AG08395 (cell line): Measurements from ENCODE around the gene TMA7B.
"Not testable (repeated sequence)": the region's sequence is repeated elsewhere in the genome, so short reads cannot be mapped to it uniquely, and the experiment has no call there.

ENCODE experiments used
- DNase-seq: peaks from one replicate; pipeline ENCODE4 v3.0.0; 2012; ENCODE audit warnings: mixed read lengths, low spot score

Gene TMA7B

GRCh38 chr22:39984746-39985145 lies 24.5 kb downstream of the TMA7B start:
- no peak for DNase-seq

GRCh38 chr22:39985383-39986035 lies 25.3 kb downstream of the TMA7B start:
- DNase-seq: no peak

GRCh38 chr22:39988386-39989114 lies 28.4 kb downstream of the TMA7B start:
- DNase-seq: no peak

GRCh38 chr22:39989633-39990032 lies 29.4 kb downstream of the TMA7B start:
- DNase-seq: no peak

GRCh38 chr22:39990686-39991085 lies 30.5 kb downstream of the TMA7B start:
- DNase-seq: no peak

- no peak for DNase-seq
Measured at GRCh38 chr22:39991159-39991860, 31.1 kb downstream of the TMA7B start.

GRCh38 chr22:39992088-39992826 lies 32.1 kb downstream of the TMA7B start:
- no peak for DNase-seq

GRCh38 chr22:39992894-39993293 lies 32.7 kb downstream of the TMA7B start:
- DNase-seq: not testable (repeated sequence)

- no peak for DNase-seq
Measured at GRCh38 chr22:39994041-39994565, 33.9 kb downstream of the TMA7B start.

GRCh38 chr22:39994566-39995392 lies 34.6 kb downstream of the TMA7B start, which contains the start of gene FAM83F:
TSS of gene FAM83F (plus strand) at chr22:39994954. CDS start at chr22:39995043, 89 bp downstream.
- no peak for DNase-seq

- DNase-seq: no peak
Measured at GRCh38 chr22:39995393-39996252, 35.4 kb downstream of the TMA7B start.

- no peak for DNase-seq
Measured at GRCh38 chr22:39996732-39997131, 36.5 kb downstream of the TMA7B start.

- DNase-seq: no peak
Measured at GRCh38 chr22:39997421-39997820, 37.2 kb downstream of the TMA7B start.

GRCh38 chr22:39997939-39998726 lies 37.9 kb downstream of the TMA7B start:
- no peak for DNase-seq

- DNase-seq: no peak
Measured at GRCh38 chr22:39999144-39999757, 39.1 kb downstream of the TMA7B start.

- no peak for DNase-seq
Measured at GRCh38 chr22:40000171-40000570, 40.0 kb downstream of the TMA7B start.

- no peak for DNase-seq
Measured at GRCh38 chr22:40001106-40001505, 40.9 kb downstream of the TMA7B start.

- DNase-seq: no peak
Measured at GRCh38 chr22:40001800-40002577, 41.8 kb downstream of the TMA7B start.
